Stimulated activated CD8-positive, alpha-beta memory T cell treated with anti-CD3 and anti-CD28 coated beads, Interleukin-7, amount 100 ng/mL, for 4 hours (primary cell): Measurements from ENCODE around the gene TMEM121B.

Source experiments
- DNase-seq, 2 donors: peaks; one replicate each; pipeline ENCODE4 v3.0.0-alpha.2; 2020; ENCODE audit warnings: low read depth in 2 of 2

The TMEM121B gene

DNA sequence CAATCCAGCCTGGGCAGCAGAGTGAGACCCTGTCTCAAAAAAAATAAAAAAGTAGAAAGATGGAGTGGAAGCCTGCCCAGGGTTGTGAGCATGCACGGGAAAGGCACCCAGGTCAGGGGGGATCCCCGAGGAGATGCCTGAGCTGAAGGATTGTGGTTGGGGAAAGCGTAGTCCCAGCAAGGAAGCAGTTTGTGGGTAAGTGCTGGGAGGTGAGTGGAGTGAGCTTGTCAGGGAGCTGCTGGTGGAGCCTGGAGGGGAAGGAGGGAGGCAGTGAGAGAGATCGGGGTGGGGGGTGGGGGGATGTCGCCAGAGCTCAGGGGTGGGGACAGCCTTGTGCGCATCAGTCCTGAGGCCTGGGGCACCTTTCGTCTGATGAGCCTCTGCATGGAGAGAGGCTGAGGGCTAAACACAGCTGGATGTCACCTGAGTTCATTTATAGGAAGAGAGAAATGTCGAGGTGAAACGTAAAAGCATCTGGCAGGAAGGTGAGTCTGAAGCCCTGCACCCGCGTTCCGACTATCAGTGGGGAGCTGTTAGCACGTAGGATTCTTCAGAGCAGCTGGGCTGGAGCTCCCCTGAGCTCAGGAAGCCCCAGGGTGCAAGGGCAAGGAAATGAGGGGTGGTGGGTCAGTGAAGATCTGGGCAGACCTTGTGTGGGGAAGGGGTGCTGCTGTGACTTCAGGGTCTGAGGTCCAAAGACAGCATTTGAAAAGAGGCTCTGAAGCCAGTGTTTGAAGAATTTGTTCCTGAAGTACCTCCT, 10.2 kb downstream of the TMEM121B start:
- DNase-seq = no peak

DNA sequence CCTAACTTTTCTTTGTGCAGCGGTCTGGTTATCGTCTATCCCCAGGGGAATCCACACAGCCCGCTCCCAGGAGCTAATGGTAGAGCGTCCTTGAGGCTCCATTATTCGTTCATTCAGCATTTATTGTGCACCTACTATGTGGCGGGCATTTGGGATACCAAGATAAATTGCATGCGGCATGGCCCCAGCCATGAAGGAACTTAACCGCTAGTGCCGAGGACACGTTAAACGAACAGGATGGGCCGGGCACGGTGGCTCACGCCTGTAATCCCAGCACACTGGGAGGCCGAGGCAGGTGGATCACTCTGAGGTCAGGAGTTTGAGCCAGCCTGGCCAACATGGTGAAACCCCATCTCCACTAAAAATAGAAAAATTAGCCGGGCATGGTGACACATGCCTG, 11.2 kb downstream of the TMEM121B start:
- DNase-seq = no peak

DNA sequence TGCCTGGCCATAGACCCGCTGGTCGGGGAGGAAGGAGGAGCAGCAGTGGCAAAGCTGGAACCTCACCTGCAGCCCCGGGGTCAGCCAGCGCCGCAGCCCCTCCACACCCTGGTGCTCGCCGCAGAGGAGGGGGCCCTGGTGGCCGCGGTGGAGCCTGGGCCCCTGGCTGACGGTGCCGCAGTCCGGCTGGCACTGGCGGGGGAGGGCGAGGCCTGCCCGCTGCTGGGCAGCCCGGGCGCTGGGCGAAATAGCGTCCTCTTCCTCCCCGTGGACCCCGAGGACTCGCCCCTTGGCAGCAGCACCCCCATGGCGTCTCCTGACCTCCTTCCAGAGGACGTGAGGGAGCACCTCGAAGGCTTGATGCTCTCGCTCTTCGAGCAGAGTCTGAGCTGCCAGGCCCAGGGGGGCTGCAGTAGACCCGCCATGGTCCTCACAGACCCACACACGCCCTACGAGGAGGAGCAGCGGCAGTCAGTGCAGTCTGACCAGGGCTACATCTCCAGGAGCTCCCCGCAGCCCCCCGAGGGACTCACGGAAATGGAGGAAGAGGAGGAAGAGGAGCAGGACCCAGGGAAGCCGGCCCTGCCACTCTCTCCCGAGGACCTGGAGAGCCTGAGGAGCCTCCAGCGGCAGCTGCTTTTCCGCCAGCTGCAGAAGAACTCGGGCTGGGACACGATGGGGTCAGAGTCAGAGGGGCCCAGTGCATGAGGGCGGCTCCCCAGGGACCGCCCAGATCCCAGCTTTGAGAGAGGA, 11.9 kb downstream of the TMEM121B start:
- DNase-seq = no peak

DNA sequence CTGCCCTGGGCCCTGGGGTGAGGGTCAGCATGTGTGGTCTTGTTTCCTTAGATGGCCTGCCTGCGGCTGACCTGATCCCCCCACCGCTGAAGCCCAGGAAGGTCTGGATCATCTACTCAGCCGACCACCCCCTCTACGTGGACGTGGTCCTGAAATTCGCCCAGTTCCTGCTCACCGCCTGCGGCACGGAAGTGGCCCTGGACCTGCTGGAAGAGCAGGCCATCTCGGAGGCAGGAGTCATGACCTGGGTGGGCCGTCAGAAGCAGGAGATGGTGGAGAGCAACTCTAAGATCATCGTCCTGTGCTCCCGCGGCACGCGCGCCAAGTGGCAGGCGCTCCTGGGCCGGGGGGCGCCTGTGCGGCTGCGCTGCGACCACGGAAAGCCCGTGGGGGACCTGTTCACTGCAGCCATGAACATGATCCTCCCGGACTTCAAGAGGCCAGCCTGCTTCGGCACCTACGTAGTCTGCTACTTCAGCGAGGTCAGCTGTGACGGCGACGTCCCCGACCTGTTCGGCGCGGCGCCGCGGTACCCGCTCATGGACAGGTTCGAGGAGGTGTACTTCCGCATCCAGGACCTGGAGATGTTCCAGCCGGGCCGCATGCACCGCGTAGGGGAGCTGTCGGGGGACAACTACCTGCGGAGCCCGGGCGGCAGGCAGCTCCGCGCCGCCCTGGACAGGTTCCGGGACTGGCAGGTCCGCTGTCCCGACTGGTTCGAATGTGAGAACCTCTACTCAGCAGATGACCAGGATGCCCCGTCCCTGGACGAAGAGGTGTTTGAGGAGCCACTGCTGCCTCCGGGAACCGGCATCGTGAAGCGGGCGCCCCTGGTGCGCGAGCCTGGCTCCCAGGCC, 12.7 kb downstream of the TMEM121B start:
- no peak for DNase-seq

DNA sequence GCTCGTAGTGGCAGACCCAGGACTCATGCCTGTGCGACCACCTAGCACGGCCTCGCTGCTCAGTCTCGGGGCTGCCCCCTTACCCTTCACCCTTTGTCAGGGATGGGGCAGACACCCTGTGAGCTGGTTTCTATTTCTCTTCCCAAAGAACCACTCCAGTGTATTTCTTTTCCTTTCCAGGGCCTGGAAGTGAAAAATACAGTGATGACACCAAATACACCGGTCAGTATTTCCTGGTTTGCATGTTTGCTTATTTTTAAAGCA, 13.7 kb downstream of the TMEM121B start:
- no peak for DNase-seq

DNA sequence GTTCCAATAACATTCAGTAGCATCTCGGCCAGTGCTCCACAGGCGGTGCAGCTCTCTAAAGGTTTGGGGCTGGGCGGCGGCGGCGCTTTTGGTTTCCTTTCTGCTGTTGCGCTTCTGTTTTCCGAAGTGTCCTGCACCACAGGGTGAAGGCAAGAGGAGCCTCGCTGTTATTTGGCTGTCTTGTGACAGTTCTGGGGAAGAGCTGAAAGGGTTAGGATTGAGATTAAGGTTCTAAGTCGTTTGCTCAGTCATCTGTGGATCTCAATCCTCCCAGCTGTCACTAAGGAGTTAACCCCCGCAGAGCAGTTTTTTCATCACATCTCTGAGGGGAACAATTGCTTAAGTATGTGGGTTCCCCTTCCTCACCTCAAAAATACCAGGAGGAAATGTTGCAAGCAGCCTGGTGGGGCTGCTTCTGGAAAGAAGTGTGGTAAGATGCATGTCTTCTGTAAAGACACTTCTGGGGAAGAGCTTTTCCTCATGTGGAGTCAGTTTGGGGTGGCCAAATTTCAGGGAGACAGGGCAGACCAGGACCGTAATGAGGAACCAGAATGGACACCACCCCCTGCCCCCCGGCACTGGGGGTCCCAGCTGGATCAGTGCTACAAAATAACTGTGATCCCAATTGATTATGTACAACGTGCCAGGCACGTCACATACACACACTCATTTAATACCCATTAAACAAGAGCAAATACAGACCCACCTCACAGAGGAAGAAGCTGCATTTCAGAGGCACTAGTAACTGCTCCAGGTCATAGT, 14.2 kb downstream of the TMEM121B start:
- DNase-seq = no peak

DNA sequence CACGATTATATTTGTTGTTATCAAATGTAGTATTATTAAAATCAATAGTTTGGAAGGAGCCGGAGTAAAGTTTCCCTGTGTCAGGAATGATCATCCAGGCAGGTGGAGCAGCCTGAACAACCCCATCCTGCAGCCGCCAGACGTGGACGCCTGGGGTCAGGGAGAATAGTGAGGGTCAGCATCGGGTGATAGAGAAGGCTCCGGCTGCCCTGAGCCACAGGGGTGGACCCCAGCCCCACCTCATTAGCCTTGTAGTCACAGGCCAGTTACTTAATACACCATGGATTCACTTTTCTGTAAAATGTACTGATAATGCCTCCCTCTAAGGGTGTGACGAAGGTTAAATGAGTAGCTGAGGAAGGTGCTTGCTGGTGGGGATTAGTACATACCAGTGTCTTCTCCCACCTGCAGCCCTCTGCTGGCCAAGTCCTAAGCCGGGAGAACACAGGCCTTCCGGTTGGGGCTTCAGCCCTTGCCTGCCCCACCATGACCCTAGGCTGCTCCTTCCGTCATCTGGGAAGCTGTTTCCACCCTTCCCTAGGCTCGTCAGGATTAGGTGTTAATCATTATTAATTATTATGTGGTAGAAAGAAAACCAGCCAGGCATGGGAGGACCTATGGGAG, 14.9 kb downstream of the TMEM121B start:
- no peak for DNase-seq

DNA sequence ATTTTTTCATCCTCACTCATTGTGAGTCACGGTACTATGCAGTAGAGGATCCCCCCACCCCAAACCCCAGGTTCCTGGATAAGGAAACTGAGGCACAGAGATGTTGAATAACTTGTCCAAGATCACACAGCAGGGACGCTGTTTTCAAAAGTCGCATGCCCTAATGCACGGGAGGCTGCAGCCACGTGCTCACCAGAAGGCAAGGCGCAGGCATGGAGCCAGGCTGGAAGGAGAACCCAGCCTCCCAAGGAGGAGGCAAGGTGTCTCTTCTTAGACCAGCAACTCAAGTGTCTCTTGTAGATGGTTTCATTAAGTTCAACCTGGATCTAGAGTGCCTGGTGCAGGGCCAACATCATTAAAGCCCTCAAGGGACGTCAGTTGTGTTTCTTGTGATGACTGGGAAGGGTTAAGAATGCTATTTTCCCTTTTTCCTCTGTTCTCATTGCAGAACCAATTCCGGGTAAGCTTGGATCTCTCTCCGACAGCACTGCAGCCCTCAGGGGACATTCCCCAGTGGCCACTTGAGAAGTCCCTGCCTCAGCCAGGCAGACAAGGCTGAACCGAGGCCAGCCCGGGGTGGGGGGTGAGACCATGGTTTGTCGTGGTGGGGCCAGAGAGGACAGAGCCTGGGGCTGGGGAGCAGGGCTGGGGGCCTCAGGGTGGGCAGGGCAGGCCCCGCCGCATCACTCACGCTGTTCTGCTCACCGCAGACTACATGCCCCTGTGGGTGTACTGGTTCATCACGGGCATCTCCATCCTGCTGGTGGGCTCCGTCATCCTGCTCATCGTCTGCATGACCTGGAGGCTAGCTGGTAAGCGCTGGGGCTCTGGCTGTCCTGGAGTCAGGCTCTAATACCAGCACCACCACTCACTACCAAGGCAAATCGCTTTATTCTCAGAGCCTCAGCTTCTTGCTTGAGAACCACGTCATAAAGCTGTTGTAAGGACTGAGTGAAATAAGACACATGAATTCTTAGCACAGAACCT, 15.7 kb downstream of the TMEM121B start:
- DNase-seq = no peak

DNA sequence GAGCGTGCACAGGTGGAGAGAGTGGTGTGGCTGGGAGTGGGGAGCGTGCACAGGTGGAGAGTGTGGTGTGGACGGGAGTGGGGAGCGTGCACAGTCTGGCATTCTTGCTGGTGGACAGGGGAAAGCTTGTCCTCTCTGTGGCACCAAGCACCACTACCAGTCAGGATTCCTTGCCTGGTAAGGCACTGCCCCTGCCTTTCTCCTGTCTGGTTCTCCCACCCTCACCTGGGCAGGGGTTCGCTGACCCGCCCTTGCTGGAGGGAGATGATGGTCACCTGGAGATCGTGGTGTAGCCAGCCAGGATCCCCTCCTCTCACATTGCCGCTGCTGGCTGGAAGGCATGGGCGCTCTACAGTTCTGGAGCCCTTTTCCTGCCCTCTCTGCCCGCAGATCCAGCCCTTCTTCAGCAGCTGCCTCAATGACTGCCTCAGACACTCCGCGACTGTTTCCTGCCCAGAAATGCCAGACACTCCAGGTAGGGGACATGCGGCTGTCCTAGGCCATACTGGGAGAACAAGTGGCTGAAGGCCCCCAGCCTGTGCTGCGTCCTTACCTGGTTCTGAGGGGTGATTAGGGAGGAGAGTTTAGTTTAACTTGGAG, 16.7 kb downstream of the TMEM121B start:
- DNase-seq = no peak

DNA sequence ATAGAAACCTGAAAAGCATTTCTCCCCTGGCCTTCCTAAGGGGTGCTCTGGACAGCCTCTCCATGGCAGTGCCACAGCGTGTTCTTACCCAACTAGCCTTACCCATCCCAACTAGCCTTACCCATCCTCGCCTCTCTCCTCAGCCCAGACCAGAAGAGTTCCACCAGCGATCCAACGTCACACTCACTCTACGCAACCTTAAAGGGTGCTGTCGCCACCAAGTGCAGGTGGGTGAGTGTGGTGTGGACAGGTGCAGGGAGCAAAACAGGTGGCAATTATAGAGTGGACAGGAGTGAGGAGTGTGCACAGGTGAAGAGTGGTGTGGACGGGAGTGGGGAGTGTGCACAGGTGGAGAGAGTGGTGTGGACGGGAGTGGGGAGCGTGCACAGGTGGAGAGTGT, 17.8 kb downstream of the TMEM121B start:
- DNase-seq = no peak

DNA sequence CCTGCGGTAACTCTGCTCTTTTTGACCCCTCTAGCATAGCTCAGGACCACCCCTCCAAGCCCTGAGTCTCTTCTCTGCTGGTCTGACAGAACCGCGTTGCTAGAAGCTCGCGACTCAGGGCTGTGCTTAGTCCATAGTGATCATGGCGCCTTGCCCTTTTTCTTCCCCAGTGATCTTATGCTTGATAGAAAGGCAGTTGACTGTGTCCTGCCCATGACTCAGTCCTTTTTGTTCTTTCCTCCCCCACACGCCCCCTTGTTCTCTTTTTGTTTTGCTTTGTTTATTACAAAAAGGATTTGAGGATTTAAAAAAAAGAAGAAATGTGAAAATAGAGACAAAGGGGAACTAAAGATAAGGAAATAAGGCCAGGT, 18.9 kb downstream of the TMEM121B start:
- no peak for DNase-seq

DNA sequence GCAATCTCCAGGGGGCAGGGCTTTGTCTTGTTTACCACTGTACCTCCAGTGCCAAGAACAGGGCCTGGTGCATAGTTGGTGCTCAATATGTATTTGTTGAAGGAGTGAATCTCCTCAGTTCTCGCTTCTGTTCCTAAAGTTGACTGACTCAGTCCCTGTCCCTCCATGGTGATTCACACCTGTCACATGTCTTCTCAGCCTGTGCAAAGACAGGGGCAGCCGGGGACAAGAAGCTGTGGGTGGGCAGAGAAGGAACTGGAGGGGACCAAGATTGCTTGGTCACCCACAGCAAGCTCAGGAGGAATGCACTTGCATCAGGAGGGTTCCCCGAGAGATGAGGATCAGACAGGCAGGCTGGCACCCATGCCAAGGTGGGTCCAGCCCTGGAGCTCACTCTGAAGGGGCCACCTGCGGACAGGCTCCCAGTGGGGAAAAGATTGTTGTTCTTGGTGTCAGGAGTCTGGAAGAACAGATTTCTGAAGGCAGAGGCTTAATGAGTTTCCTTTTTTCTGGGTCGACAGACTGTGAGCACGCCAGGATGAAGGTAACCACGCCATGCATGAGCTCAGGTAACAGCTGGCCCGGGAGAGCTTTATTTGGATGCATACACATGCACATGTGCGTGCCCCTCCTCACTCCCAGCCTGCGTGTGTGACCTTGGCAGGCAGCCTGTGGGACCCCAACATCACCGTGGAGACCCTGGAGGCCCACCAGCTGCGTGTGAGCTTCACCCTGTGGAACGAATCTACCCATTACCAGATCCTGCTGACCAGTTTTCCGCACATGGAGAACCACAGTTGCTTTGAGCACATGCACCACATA, 19.5 kb downstream of the TMEM121B start:
- DNase-seq = no peak

DNA sequence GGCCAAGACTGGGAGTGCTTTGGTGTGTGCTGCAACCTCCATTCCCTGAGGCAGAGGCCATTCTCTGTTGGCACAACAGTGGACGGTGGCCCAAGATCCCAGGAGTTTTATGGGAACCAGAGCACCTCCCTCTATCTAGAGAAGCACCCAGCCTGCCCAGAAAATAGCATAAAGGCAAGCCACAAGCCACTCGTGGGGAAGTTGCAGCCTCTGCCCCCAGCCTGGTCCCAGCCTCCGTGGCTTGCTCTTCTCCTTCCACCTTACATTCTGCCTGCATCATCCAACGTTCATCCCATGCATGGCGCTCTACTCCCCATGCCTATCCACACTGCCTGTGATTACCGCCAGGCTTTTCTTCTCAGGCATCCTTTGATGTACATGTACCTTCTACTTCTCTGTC, 20.5 kb downstream of the TMEM121B start:
- DNase-seq = no peak

DNA sequence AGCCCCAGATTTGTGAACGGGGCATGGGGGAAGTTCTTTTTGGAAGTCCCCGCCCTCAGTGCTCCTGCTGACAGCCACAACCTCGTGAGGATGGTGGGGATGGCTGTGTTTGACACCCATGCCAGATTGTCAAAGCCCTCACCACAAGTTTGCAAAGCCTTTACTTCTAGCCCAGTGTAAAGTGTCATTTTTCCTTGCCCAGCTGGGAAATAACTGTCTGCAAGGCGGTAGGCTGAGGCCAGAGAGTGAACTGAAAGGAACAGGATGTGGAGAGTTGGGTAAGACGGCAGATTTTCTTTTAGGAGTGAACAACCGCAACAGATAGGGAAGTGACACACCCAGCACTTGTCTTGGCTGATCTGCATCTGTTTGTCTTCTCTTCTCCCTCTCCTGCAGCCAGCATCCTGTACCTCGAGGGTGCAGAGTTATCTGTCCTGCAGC, 22.8 kb downstream of the TMEM121B start:
- DNase-seq = no peak

DNA sequence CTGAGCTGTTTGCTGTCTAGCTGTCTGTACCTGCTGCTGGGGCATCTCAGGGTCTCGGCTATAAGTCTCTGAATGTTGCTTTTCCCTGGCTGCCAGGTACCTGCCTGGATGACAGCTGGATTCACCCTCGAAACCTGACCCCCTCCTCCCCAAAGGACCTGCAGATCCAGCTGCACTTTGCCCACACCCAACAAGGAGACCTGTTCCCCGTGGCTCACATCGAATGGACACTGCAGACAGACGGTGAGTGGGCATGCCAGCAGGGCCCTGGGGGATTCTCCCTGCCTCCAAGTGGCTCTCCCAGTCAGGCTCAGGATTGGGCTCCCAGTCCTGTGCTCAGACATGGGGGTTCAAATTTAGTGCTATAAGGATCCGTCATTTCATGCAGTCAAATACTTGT, 23.5 kb downstream of the TMEM121B start:
- DNase-seq = no peak

DNA sequence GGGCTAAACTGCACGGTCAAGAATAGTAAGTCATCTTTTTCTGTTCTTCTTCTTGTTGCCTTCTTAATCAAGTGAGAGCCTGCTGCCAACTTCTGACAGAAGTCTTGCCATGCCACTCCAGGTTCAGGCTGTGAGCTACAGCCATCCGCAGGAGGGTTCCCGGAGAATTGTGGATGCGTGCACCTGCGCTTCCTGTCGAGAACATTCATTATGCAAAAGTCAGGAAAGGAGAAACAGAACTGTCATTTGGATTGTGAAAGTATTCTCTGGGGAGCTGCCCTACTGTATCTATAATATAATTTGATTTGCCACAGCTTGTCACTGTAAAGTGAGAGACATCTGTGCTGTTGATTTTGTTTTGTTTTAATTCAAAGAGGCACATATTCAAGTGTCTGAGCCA, 24.1 kb downstream of the TMEM121B start:
- no peak for DNase-seq

DNA sequence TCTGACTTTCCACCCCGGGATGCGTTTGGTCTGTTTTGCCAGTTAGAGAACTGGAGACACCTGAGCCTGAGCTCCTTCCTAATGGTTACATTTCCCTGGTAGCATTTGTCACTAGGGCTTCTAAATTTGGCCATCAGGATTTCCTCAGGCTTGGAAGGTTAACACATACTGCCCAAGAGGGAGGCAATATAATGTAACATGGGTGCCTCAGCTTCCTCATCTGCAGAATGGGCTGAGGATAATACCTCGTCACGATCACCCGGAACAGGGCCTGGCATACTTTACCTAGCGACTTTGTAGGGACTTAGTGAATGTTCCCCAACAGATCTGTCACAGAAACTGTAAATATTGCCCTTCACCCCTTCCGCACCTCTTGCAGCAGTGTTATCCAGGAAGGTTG, 25.1 kb downstream of the TMEM121B start:
- DNase-seq = no peak

DNA sequence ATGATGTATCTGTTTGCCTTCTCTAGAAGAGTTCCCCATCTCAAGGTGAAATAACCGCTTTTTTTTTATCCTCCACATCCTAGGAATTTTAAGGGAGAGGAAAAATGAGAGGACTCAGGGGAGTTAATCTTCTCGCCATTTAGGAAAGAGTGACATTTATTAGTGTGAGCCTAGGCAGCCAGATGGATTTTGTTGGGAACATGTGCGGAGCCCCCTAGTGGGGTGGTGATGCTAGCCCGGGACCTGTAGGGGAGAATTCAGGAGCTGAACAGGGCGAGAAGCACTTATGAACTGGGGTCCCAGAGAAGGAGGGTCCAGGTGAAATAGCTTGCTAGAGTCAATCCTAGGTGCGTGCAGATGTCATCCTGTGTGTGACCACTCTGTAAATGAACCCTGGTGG, 25.6 kb downstream of the TMEM121B start:
- DNase-seq = no peak

DNA sequence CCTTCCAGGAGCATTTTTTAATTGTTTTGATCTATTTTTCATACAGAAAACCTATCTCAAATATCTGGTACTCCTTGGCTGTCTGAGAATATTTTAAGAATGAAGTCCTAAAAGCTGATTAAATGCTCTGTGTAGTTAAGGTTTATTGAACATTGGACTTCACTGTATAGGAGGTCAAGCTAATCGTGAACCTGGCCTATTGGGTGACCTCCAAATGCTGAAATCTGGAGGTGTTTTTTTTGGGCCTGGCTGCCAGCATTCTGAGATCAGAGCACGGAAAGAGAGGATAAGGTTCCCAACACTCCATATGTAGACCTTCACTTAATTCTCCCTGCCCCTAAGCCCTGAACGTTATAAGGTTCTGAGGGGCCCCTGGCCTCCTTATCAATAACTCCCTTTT, 28.1 kb downstream of the TMEM121B start:
- DNase-seq = no peak
